HG03575 (cell line): ENCODE results near the gene FRMD1.

ENCODE experiments used
- ATAC-seq: cut with Tn5 transposase; IDR thresholded peaks from one replicate; pipeline ENCODE4 v1.9.1; 2021; ENCODE audit not compliant: unreplicated experiment, insufficient number of reproducible peaks, low FRiP score; ENCODE audit errors: extremely low read depth

FRMD1 gene

DNA sequence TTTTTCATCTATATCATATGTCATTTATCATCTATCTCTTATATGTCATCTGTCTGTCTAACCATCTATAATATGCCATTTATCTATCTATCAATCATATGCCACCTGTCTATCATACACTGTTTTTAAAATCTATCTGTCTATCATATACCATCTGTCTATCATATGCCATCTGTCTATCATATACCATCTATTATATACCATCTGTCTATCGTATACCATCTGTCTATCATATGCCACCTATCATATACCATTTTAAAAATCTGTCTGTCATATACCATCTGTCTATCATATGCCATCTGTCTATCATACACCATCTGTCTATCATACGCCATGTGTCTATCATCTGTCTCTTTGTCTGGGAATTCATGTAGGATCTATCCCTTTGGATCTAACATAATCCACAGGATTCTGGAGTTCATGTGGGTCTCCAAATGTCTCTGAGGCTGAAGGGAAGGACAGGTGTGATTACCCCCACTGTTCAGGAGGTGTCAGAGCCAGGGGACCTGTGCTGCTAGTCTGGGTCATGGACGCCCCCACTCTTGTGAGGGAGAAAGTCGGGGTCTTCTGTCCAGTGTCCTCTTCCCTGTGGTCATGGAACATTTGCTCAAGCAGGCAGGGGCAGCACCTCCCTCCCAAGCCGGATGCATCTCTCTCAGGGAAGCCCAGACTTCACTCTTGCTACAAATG, 36.9 kb upstream of the FRMD1 start:
- no peak for ATAC-seq

DNA sequence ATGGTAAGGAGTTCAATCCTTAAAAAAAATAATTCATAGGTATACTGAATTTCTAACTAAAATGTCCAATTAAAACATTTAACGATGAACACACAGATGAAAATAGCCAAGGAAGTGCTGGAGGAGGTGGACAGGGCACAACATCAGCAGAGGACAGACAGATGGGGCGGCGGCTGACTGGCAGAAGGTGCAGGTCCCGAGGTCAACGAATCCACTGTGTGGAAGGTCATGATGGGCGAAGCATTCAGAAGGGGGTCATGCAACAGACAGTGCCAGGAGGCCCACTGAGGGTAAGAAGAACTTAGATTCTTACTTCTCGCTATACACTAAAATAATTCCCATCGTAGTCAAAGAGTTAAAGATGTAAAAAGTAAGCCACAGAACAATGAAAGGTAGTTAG, 34.2 kb upstream of the FRMD1 start:
- no peak for ATAC-seq

DNA sequence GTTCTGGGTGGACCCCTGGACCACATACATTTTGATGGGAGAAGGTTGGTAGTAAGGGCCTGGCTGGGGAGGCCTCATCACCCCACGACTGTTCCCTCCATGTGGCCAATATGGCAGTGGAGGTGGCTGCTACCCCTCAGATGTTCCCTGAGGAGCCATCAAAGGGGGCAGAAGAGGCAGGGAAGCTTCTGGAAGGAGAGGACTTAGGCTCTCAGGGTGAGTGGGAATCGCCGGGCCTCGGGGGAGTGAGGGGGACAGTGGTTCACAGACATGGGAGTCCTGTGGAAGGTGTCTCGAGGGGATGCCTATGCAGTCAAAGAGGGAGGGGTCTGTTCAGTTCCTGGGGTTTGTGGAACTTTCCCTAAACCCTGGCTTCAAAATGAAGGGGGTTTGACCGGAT, 32.9 kb upstream of the FRMD1 start:
- no peak for ATAC-seq

DNA sequence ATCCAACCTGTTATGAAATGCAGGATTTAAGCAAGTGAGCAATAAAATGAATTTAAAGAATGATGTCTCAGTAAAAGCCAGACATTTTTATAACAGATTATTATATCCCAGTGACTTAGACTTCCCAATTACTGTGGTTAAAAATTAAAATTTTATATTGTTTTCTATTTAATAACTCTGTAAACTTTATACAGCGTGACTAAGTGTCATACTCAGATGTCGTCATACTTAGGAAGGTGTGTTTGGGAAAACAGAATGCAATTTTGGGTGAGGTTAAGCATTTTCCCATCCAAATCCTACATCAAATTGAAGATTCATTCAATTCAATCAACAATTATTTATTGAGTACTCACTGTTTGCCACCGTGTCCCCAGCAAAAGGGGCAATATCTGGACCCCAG, 31.4 kb upstream of the FRMD1 start:
- ATAC-seq = no peak

DNA sequence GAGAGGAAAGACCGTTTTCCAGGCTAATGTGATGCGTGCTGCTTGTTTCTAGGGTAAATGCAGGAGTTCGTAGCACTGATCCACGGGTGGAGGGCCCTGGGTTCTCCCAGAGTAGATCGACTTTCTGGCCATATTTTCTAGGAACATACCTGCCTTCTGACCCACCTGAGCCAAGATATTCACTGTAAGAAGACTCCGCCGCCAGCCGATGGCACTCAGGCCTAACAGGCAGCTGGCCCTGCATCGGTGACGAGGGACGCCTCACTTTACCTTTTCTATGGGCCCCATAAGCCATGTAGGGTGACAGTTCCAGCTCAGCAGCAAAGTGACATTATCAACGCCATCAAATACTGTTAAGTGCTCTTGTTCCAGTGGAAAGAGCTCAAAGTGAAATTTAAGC, 30.2 kb upstream of the FRMD1 start:
- no peak for ATAC-seq

DNA sequence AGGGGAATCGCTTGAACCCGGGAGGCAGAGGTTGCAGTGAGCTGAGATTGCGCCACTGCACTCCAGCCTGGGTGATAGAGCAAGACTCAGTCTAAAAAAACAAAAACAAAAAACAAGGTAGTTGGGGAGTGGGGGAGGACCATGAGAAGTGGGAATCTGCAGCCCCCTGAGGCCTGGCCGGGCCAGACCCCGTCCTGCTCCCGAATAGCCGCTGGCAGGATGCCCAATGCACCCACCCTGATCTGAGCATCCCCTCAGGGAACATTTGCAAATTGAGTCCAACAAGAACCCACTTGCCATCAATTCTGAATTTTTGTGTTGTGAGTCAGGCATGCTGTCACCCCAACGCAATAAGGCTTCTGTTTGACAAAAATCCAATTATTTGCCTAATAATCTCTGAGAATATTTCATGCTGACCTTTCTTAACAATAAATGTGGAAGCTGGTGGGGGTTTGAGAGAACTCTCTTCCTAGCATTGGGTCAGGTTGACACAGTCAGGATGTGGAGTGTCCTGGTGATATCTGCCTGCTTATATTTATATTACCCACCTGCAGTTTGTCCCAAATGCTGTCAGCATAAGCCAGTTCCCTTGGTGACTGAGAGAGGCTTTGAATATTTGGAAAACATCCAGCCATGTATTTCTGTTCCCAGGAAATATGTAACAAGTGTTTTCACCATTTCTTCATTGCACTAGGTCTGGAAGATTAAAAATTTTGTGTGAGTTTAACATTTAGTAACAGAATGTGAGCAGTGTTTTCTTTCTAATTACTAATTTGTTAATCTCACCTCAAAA, 28.4 kb upstream of the FRMD1 start:
- ATAC-seq = no peak

DNA sequence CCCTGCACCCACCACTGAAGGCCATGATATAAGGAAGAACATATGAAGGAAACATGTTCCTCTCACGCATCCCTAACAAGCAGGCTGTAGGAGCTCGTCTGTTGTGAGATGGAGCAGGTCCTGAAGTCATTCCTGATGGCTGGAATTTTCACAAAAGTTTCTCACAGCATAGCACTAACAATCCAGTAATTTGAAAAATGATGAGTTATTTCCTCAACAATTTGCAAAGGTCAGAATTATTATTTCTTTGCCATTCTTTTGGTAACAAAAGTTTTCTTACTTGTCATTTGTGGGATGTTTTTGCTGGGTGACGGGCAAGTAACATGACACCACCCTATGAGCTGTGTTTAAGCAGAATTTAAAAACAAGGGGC, 27.6 kb upstream of the FRMD1 start:
- no peak for ATAC-seq

DNA sequence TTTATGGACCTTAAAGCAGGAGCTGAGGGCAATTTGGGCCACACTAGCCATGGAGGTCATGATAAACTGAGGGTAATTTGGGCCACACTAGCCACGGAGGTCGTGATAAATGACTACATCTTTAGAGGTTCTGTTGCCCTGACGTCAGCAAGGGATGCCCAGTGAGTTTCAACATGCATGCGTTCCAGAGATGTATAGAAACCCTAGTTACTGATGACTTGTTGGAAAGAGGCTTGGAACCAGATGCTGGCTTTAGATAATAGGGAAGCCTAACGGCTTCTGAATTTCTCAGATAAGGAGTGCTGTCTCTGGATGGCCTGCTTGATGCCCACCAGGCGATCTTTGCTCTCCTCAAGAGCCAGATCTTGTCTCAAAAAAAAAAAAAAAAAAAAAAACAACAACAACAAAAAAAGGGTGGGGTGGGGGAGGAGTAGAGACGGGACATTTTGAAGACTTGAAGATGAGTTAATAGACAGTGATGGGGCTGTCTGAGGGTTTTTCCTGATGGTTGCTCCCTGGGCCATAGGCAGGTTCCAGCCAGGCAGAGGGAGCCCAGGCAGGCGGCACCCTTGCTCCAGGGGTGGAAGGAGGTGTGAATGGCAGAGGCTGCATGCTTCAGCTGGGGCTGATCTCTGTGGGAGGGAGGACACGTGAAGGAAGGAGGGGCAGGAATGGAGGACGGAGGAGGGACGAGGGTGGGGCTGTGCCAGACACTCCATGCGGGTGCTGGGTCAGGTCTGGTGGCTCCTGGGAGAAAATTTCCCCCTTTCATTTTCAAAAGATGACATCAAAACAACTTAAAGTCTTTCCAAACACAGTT, 27.0 kb upstream of the FRMD1 start:
- ATAC-seq = no peak

DNA sequence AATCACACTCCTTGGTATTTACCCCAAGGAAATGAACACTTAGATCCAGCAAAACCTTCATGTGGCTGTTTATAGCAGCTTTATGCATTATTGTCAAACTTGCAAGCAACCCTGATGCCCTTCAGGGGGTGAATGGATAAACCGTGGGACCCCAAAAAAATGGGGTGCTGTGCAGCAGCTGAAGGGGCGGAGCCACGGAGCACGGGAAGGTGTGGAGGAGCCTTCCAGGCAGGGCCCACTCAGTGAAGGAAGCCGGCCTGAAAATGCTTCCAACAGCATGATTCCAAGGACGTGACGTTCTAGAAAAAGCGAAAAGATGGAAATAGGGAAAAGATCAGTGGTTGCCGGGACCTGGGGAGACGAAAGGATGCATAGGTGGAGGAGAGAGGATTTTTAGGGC, 25.6 kb upstream of the FRMD1 start:
- no peak for ATAC-seq

DNA sequence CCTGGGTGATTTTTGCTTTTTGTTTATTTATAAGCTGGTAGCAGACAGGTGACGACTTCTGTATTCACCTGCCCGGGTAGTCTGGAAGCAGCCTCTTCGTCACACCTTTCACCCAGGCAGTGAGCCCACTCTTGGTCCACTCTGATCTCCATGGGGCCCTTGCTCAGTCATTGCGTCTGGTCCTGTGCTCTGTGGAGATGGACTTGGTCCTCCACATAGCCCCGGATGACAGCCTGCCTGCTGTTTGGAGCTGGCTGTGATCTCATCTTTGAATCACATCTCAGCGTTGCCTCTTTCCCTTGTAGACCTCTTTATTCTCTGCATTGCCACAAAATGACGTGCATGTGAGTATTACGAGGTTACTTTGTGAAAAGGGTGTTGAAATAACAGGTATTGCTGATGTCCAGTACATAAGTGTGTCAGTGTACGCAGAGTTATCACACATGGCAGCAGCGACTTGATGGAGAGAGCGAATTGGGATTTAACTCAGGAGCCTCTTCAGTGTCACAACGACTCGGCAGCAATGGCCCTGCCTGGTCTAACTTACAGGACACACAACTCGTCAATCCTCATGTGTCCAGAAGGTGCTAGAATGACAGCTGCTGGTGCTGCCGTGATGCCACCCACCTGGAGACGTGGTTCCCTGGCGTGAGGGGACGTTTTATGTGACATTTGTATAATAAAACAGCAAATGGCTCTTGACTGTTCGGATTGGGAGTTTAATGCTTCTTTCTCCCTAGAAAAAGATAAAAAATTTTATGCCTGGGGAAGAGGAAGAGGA, 24.2 kb upstream of the FRMD1 start:
- no peak for ATAC-seq

DNA sequence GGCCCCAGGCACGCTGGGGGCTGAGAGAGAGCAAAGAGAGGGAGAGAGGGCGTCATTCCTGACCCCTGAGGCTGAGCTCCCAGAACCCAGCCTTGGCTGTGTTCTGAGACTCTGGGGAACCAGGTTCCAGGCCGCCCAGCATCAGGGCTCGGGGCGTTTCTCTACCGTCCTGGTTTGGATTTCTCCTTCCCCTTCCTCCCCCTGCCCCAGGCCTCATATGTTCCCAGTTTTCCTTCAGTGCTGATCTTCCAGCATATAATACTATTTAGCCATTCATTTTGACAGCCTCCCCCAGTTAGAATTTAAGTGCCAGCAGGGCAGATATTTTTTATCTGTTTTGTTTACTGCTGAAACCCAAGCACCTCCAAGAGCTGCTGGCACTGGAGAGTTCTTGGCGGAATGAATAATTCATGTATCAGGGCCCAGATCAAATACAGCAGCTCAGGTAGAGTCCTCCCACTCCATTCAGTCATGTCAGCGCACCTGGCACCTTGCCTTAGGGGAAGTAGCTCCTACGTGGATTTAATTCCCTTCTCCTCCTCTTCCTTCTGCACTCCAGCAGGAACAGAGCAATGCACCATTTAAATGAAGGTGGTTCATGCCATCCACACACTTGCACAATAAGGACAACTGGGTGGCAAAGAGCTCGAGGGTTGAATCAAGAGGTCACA, 23.4 kb upstream of the FRMD1 start:
- ATAC-seq = no peak

DNA sequence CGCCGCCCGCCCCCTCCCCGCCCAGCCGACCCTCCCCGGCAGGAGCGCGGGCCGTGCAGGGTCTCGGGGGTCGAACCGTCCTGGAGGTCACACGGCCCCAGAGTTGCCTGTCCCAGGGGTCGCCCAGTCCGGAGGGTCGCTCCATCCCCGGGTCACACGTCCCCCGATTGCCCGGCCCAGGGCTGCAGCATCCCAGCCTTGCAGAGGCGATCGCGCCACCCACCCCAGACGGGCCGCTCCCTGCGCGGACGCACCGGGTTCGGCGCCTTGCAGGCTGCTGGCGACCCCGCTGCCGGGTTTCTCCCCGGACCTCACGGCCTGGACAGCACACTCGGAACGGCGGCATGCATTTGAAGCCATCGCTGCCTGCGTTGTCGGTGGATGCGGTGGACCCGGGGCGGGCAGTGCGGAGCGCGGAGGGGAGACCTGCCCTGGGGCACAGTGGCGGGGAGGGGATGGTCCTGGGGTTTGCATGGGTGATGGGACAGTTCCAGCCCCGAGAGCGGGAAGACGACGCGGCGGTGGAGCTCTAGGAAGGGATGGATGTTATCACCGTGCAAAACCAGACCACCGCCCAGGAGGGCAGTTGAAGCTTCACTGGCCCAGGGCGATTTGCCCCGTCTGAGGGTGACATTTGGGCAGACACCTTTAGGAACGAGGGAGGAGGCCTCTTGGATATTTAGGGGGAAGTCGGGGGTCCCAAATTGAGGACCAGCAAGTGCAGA, 22.7 kb upstream of the FRMD1 start:
- no peak for ATAC-seq

DNA sequence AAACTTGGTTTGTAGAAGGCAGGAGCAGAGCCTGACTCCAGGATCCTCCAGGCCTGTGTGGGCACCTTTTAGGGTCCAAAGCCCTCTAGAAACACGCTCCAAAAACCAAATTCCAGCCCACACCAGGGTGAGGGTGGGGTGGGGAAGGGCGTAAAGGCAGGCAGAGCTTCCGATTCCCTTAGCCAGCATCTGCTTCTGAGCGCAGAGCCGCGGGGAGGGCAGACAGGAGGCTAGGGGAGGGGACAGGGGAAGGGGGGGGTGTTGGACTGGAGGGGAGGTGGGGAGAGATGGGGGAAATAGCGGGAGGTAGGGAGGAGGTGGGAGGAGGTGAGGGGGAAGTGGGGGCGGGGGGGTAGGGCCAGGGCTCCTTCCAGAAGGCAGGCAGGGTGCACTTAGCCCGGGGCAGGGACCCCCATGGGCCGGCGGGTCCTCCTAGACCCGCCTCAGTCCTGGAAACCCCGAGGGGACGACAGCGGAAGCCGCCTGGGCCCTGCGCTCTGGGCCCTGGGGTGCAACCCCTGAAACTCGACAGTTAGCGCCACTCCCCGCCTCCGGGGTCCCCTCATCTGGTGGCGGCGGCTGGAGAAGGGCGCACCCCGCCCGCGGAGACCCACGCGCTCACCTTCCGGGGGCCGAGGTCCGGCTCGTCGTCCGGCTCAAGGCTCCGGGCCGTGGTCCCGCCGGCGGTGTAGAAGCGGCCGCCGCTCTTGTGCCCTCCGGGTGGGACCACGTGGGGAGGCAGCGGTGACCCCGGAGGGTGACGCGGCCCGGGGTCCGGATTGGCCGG, 22.0 kb upstream of the FRMD1 start:
- no peak for ATAC-seq

DNA sequence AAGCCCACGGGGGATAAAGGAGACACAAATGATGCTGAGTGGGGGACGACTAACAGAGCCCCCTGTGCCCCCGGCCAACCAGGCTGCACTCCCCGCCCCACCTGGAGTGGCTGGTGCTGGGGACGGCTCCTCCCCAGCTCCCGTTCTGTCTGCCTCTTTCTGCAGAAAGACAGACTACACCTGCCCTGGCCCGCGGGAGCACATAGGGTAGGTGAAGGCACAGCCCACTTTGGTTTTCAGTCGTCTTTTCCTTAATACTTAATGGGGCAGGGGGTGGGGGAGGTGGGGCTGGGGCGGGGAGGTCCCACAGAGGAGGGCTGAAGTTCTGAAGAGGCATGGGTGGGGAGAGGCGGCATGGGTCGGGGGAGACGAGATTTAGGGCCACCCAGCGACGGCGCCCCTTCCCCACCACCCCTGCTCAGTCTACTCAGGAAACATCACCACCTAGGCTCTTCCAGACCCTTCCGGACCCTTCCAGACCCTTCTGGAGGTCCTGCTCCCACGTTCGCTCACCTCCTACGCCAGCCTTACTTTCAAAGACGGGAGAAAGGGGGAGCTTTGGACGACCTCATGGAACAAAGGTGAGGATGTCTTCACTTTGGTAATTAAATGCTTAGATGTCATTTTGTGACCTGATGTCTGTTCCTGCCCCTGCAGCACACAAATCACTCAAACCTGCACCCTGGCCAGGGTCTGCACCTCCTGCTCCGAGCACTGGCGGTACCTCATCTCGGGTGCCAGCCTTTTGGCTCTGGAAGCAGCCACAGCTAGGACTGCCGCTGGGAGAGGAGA, 21.2 kb upstream of the FRMD1 start:
- ATAC-seq = no peak

DNA sequence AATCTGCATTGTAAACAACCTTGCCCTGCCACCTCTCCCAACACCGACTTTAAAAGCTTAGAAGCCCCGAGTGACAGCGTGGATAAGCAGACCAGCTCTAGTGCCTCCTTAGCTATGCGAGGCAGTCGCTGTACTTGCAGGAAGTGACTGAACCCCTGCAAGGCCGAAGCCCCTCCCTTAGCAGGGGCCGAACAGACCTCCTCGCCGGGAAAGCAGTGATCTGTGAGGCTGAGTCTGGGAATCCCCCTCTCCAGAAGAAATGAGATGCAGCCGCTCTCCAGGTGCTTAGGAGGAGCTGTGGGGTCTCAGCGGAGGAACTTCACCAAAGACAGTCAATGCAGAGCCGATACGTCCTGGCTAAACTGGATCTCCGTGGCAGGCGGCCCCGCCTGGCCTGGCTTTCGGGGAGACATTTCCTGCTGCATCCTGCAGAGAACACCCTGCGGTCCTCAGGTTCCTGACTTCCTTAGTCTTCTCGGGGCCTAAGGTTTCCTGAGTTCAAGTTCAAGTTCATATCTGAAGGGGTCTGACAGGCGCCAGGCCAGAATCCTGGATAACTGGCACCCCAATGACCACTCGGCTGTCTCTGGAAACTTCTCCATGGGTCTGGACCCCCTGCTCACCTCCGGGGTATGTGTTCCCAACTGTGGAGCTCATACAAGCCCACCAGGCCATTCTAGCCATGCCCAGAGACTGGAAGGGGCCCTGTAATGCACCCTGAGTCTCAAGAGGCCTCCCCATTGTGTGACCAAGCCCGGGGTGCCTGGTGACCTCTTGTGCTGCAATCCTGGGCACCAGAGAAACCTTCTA, 20.4 kb upstream of the FRMD1 start:
- no peak for ATAC-seq

DNA sequence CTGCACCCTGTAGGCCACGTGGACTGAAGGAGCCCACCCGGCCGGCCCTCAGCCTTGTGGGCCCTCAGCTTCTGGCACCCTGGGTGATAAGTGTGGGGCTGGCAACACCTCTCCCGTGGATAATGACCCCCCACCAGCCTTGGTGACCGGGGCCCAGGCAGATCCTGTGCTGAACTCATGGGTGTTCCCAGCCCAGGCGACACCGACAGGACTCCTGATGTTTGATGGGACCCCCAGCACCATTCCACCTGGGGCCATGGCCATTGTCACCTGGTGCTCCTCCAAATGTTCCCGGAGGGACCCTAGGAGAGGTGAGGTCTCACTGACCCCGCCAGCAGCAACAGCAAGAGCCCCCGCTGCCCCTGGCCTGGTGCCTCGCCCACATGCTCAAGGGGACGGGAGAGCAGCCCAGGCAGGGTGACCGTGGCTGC, 19.4 kb upstream of the FRMD1 start:
- no peak for ATAC-seq
